Stimulated activated memory B cell treated with anti-CD40 and anti-IgM and Interleukin-4, amounts not matched to agents 10 μg/mL and 1 μg/mL and 100 μg/mL, for 72 hours (primary cell): ENCODE measurements around the gene TAS2R1.

Source experiments
- ATAC-seq: fragments of 150-1000 bp; cut with Tn5 transposase; 2 replicates; pipeline ENCODE4 v1.10.0; 2021
- H3K27ac Mint-ChIP-seq: one replicate; pipeline ENCODE4 v1.8.0; 2022; ENCODE audit warnings: mild to moderate bottlenecking, mixed read lengths
- H3K27me3 Mint-ChIP-seq: one replicate; pipeline ENCODE4 v1.8.0; 2022; ENCODE audit warnings: mixed read lengths
- H3K36me3 Mint-ChIP-seq: one replicate; pipeline ENCODE4 v1.8.0; 2022; ENCODE audit warnings: mixed read lengths
- H3K4me1 Mint-ChIP-seq: one replicate; pipeline ENCODE4 v1.8.0; 2022; ENCODE audit warnings: mixed read lengths
- H3K4me3 Mint-ChIP-seq: one replicate; pipeline ENCODE4 v1.8.0; 2022; ENCODE audit warnings: mild to moderate bottlenecking, moderate library complexity, mixed read lengths
- H3K9me3 Mint-ChIP-seq: one replicate; pipeline ENCODE4 v1.8.0; 2022; ENCODE audit warnings: mixed read lengths

The TAS2R1 gene

GRCh38 chr5:9630251-9630650, at the start of gene TAS2R1:
TSS of gene TAS2R1 (minus strand) at chr5:9630351. CDS start at chr5:9630032, 319 bp downstream.
- ATAC-seq, result no peak
- Mint-ChIP-seq H3K4me1 (no peaks in the 10 kb centered on the region), H3K4me3 (no peak within 1 kb of the TSS), H3K27ac (no peak within 1 kb of the TSS), H3K27me3 (no peaks in the 10 kb centered on the region), H3K9me3 (peaks cover 18% of the 10 kb centered on the region), H3K36me3 (no peaks in the 10 kb centered on the region)

DNA sequence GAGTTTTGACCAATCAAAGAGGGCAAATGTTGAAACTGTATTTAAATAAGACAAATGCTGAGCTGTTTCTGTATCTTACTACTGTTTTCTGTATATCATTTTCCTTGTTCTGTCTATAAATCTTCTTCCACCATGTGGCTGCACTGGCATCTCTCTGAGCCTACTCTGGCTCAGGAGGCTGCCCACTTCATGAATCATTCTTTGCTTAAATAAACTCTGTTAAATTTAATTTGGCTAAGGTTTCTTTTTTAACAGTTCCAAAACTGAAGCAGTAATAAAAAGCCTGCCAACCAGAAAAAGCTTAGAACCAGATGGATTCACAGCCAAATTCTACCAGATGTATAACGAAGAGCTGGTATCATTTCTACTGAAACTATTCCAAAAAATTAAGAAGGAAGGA, 40.2 kb upstream of the TAS2R1 start:
- Mint-ChIP-seq H3K4me1 (no peaks in the 10 kb centered on the region), H3K9me3 (peaks cover 10% of the 10 kb centered on the region), H3K27me3 (no peaks in the 10 kb centered on the region), H3K4me3 (no peak overlapping the region), H3K36me3 (no peaks in the 10 kb centered on the region), H3K27ac (no peak overlapping the region)
- ATAC-seq, result no peak

- H3K27me3 Mint-ChIP-seq, result no peaks in the 10 kb centered on the region
- peaks cover 10% of the 10 kb centered on the region for H3K9me3 Mint-ChIP-seq
- no peak overlapping the region for H3K4me3 Mint-ChIP-seq
Observed at GRCh38 chr5:9667906-9668305, 37.8 kb upstream of the TAS2R1 start.

DNA sequence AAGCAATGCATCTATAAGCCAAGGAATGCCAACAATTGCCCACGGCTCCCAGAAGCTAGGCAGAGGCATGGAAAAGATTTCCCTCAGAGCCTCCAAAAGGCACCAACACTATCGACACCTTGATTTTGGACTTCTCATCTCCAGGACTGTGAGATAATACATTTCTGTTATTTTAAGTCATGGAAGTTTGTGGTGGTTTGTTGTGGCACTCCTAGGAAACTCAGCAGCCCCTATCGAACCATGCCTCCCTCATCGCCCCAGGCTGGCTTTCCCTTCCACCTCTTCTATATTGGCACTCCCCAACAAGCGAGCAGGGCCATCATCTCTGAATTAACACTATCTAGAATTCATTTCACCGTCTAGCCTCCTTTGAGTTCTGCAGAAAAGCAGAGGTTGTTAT, 33.7 kb upstream of the TAS2R1 start:
- Mint-ChIP-seq H3K4me1 (no peaks in the 10 kb centered on the region), H3K27me3 (no peaks in the 10 kb centered on the region), H3K4me3 (no peak overlapping the region), H3K36me3 (no peaks in the 10 kb centered on the region), H3K27ac (no peak overlapping the region), H3K9me3 (peaks cover 6% of the 10 kb centered on the region)
- no peak for ATAC-seq

More at GRCh38 chr5:9667906-9668305, 37.8 kb upstream of the TAS2R1 start:
- Mint-ChIP-seq H3K27ac (no peak overlapping the region), H3K4me1 (no peaks in the 10 kb centered on the region), H3K36me3 (no peaks in the 10 kb centered on the region)
- no peak for ATAC-seq

- H3K9me3 Mint-ChIP-seq, result peaks cover 5% of the 10 kb centered on the region
- no peaks in the 10 kb centered on the region for H3K36me3 Mint-ChIP-seq
- no peak for ATAC-seq
- H3K27ac Mint-ChIP-seq, result no peak overlapping the region
- H3K27me3 Mint-ChIP-seq, result no peaks in the 10 kb centered on the region
- no peaks in the 10 kb centered on the region for H3K4me1 Mint-ChIP-seq
- no peak overlapping the region for H3K4me3 Mint-ChIP-seq
Observed at GRCh38 chr5:9661316-9662015, 31.3 kb upstream of the TAS2R1 start.

GRCh38 chr5:9658706-9659105, 28.6 kb upstream of the TAS2R1 start:
- ATAC-seq, result no peak
- no peaks in the 10 kb centered on the region for H3K27me3 Mint-ChIP-seq
- H3K36me3 Mint-ChIP-seq, result no peaks in the 10 kb centered on the region
- no peak overlapping the region for H3K27ac Mint-ChIP-seq
- H3K4me1 Mint-ChIP-seq, result no peaks in the 10 kb centered on the region
- H3K4me3 Mint-ChIP-seq, result no peak overlapping the region
- peaks cover 3% of the 10 kb centered on the region for H3K9me3 Mint-ChIP-seq

GRCh38 chr5:9657819-9658218, 27.7 kb upstream of the TAS2R1 start:
- Mint-ChIP-seq H3K4me1 (no peaks in the 10 kb centered on the region), H3K9me3 (peaks cover 7% of the 10 kb centered on the region), H3K27ac (no peak overlapping the region), H3K4me3 (no peak overlapping the region), H3K27me3 (no peaks in the 10 kb centered on the region), H3K36me3 (no peaks in the 10 kb centered on the region)
- no peak for ATAC-seq

- Mint-ChIP-seq H3K27ac (no peak overlapping the region), H3K4me3 (no peak overlapping the region), H3K27me3 (no peaks in the 10 kb centered on the region), H3K4me1 (no peaks in the 10 kb centered on the region), H3K36me3 (no peaks in the 10 kb centered on the region), H3K9me3 (peaks cover 10% of the 10 kb centered on the region)
- no peak for ATAC-seq
Observed at GRCh38 chr5:9655641-9656040, 25.5 kb upstream of the TAS2R1 start.

DNA sequence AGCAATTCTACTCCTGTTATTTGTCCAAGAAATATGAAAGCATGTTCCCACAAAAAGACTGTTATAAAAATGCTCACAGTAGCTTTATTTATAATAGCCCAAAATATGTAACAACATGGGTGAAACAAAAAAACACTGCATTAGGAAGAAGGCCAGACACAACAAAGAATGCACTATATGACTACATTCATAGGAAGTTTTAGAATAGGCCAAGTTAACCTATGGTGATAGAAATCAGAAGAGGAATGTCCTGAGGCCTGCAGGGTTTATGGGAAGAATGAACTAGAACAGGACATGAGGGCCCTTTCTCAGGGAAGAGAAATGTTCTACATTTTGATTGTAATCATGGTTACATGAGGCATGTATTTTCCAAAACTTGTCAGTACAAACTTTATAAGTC, 24.7 kb upstream of the TAS2R1 start:
- no peak overlapping the region for H3K27ac Mint-ChIP-seq
- peaks cover 8% of the 10 kb centered on the region for H3K9me3 Mint-ChIP-seq
- H3K27me3 Mint-ChIP-seq, result no peaks in the 10 kb centered on the region
- no peak for ATAC-seq
- H3K36me3 Mint-ChIP-seq, result no peaks in the 10 kb centered on the region
- H3K4me3 Mint-ChIP-seq, result no peak overlapping the region
- no peaks in the 10 kb centered on the region for H3K4me1 Mint-ChIP-seq

- H3K27me3 Mint-ChIP-seq, result no peaks in the 10 kb centered on the region
- H3K4me3 Mint-ChIP-seq, result no peak overlapping the region
- no peaks in the 10 kb centered on the region for H3K4me1 Mint-ChIP-seq
- no peak for ATAC-seq
- no peaks in the 10 kb centered on the region for H3K36me3 Mint-ChIP-seq
- peaks cover 8% of the 10 kb centered on the region for H3K9me3 Mint-ChIP-seq
- no peak overlapping the region for H3K27ac Mint-ChIP-seq
Observed at GRCh38 chr5:9653811-9654210, 23.7 kb upstream of the TAS2R1 start.

DNA sequence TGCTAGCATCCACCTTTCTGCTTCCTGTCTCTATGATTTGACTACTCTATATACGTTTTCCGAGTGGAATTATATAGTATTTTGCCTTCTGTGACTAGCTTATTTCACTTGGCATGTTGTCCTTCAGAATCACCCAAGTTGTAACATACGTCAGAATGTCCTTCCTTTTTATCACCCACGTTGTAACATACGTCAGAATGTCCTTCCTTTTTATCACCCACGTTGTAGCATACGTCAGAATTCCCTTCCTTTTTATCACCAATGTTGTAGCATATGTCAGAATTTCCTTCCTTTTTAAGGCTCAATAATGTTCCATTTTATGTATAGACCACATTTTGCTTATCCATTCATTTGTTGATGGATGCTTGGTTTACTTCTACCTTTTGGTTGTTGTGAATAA, 22.9 kb upstream of the TAS2R1 start:
- H3K4me1 Mint-ChIP-seq, result no peaks in the 10 kb centered on the region
- no peak overlapping the region for H3K4me3 Mint-ChIP-seq
- peaks cover 8% of the 10 kb centered on the region for H3K9me3 Mint-ChIP-seq
- H3K36me3 Mint-ChIP-seq, result no peaks in the 10 kb centered on the region
- no peak overlapping the region for H3K27ac Mint-ChIP-seq
- H3K27me3 Mint-ChIP-seq, result no peaks in the 10 kb centered on the region
- ATAC-seq, result no peak

DNA sequence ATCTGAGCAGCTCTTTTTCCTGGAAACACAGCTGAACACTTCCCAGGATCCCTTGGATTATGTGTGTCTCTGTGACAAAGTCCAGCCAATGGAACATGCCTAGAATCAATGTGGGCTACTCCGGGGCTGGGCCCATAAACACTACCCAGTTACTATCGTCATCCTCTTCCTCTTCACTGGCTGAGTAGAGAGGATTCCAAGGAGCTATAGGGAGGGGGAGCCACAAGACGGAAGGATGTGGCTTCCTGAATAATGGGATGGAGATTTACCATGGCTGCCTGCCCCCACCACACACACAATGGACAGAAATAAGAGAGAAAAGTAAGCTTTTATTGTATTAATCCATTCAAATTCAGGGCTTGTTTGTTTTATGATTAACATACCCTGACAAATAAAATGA, 22.1 kb upstream of the TAS2R1 start:
- no peak for ATAC-seq
- Mint-ChIP-seq H3K9me3 (peaks cover 8% of the 10 kb centered on the region), H3K27ac (no peak overlapping the region)

DNA sequence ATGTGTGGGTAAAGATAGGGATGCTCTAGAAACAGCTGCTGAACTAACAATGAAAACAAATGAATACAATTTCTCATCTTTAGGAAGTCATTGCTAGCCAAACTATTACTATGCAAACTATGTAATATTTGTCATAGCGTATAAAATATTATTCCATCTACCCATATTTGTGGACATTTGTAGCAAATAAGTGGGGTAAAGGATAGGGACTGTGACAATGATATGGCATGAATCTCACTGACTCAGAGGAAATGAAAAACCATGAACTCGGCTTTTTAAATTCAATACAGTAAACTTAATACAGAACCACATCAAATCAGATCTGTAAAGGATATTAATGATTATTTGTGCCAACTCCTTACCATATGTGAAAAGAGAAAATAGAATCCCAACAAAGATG, 16.7 kb upstream of the TAS2R1 start:
- Mint-ChIP-seq H3K4me1 (no peaks in the 10 kb centered on the region), H3K27ac (no peak overlapping the region), H3K27me3 (no peaks in the 10 kb centered on the region), H3K9me3 (peaks cover 2% of the 10 kb centered on the region), H3K36me3 (no peaks in the 10 kb centered on the region), H3K4me3 (no peak overlapping the region)
- ATAC-seq, result no peak

More for the DNA sequence above, 22.1 kb upstream of the TAS2R1 start:
- no peak overlapping the region for H3K4me3 Mint-ChIP-seq
- H3K27me3 Mint-ChIP-seq, result no peaks in the 10 kb centered on the region
- no peaks in the 10 kb centered on the region for H3K36me3 Mint-ChIP-seq
- H3K4me1 Mint-ChIP-seq, result no peaks in the 10 kb centered on the region

- H3K27ac Mint-ChIP-seq, result no peak overlapping the region
- no peak for ATAC-seq
- H3K4me3 Mint-ChIP-seq, result no peak overlapping the region
- H3K4me1 Mint-ChIP-seq, result no peaks in the 10 kb centered on the region
- H3K27me3 Mint-ChIP-seq, result no peaks in the 10 kb centered on the region
- H3K9me3 Mint-ChIP-seq, result no peaks in the 10 kb centered on the region
- no peaks in the 10 kb centered on the region for H3K36me3 Mint-ChIP-seq
Observed at GRCh38 chr5:9644630-9645029, 14.5 kb upstream of the TAS2R1 start.

GRCh38 chr5:9642621-9643020, 12.5 kb upstream of the TAS2R1 start:
- H3K27ac Mint-ChIP-seq, result no peak overlapping the region
- no peaks in the 10 kb centered on the region for H3K4me1 Mint-ChIP-seq
- no peaks in the 10 kb centered on the region for H3K36me3 Mint-ChIP-seq
- H3K4me3 Mint-ChIP-seq, result no peak overlapping the region
- H3K27me3 Mint-ChIP-seq, result no peaks in the 10 kb centered on the region
- ATAC-seq, result no peak
- peaks cover 5% of the 10 kb centered on the region for H3K9me3 Mint-ChIP-seq

GRCh38 chr5:9641806-9642355, 11.7 kb upstream of the TAS2R1 start:
- H3K4me1 Mint-ChIP-seq, result no peaks in the 10 kb centered on the region
- ATAC-seq, result no peak
- no peaks in the 10 kb centered on the region for H3K36me3 Mint-ChIP-seq
- H3K27me3 Mint-ChIP-seq, result no peaks in the 10 kb centered on the region
- no peak overlapping the region for H3K27ac Mint-ChIP-seq
- no peak overlapping the region for H3K4me3 Mint-ChIP-seq
- peaks cover 8% of the 10 kb centered on the region for H3K9me3 Mint-ChIP-seq
